Right cardiac atrium (tissue), 5 donors: ENCODE measurements around the gene ABTB2. TPM values are rescaled to one million over a fixed set of nuclear protein-coding genes. Genes with fewer than 3 reads are reported as not detected.

Source experiments
- ATAC-seq, 2 donors: fragments of 200-7000 bp; cut with Tn5 transposase; one replicate each; pipeline versions ENCODE4 v1.8.0 to v1.9.1; 2020; ENCODE audit warnings: moderate library complexity in 2 of 2, mild to moderate bottlenecking in 1 of 2
- DNase-seq, 3 donors: peaks; one replicate each; pipeline ENCODE4 v3.0.0-alpha.2; 2020
- H3K27ac ChIP-seq: one replicate; pipeline ENCODE4 v1.5.1; 2013; ENCODE audit warnings: mild to moderate bottlenecking, low read length, control low read depth, moderate library complexity
- H3K27me3 ChIP-seq: one replicate; pipeline ENCODE4 v1.6.1; 2013; ENCODE audit not compliant: control insufficient read depth, insufficient read depth
- H3K4me1 ChIP-seq: one replicate; pipeline ENCODE4 v1.6.1; 2013; ENCODE audit warnings: low read length; ENCODE audit not compliant: control insufficient read depth, insufficient read depth
- H3K4me3 ChIP-seq: one replicate; pipeline ENCODE4 v1.5.1; 2013; ENCODE audit warnings: low read length, control low read depth
- H3K9me3 ChIP-seq: one replicate; pipeline ENCODE4 v1.6.1; 2013; ENCODE audit warnings: low read length; ENCODE audit not compliant: control insufficient read depth
- WGBS: extraction: QIAGEN DNeasy Blood & Tissue Kit; methylation state at CpG from one replicate; pipeline ENCODE4 v1.1.7; 2013; 5-methylcytosine and 5-hydroxymethylcytosine counted together
- intact Hi-C, 4 donors: fragments of 100-400 bp; cut with DNase I; formaldehyde crosslinking; loops; one replicate each; pipeline versions ENCODE4 v1.11.0 to v1.14.0; 2022 to 2023
- long read RNA-seq, 4 donors: library from polyadenylated mRNA; unstranded; transcript quantifications; one replicate each; pipeline ENCODE4 v2.0.0, GENCODE V29; 2020 to 2021
- polyA plus RNA-seq: library from polyadenylated mRNA; stranded (reverse); fragments of 200-250 nt; gene quantifications from one replicate; pipeline ENCODE4 v1.2.3, GENCODE V29; 2013
- total RNA-seq, 4 donors: library from RNA; stranded (reverse); fragmentation: NEBNext Ultra II Directional; extraction: Animal tissue kit (Norgen Biotek cat#: 25700); gene quantifications; one replicate each; pipeline ENCODE4 v1.2.1, GENCODE V29; 2021
- donor health status: healthy with polysubstance abuse.
- donor health status: DM: no; HTN: yes; CAD: no.
- donor health status: DM: no; HTN: no; CAD: no.
- donor health status: DM: no; HTN: yes; CAD: no; lungs with severe emphysema.
- donor health status: DM: yes; HTN: yes; CAD: no.

ABTB2 gene
- total RNA-seq (10 to 100 TPM in 3 of 4 donors, 1 to 10 TPM in 1; 8.5 to 14.1 (median 12.4) TPM), polyA plus RNA-seq (3.7 TPM)
- long read RNA-seq, donor 1, full-length matches to known transcripts = 3 of 12 reads
- long read RNA-seq, donor 1, partial matches to known transcripts = 2 of 12 reads
- long read RNA-seq, donor 1, other reads (novel, unspliced or antisense) = 7 of 12 reads
- long read RNA-seq, donor 2, full-length matches to known transcripts = 1 of 5 reads
- long read RNA-seq, donor 2, partial matches to known transcripts = 2 of 5 reads
- long read RNA-seq, donor 2, other reads (novel, unspliced or antisense) = 2 of 5 reads
- long read RNA-seq, donor 3, full-length matches to known transcripts = 18 of 43 reads
- long read RNA-seq, donor 3, partial matches to known transcripts = 20 of 43 reads
- long read RNA-seq, donor 3, other reads (novel, unspliced or antisense) = 5 of 43 reads
- long read RNA-seq, donor 4, full-length matches to known transcripts = 2 of 4 reads
- long read RNA-seq, donor 4, partial matches to known transcripts = 2 of 4 reads
- long read RNA-seq, donor 4, other reads (novel, unspliced or antisense) = 0 of 4 reads

GRCh38 chr11:34357701-34358257, at the start of gene ABTB2:
ABTB2 (minus strand) TSS chr11:34358010.
- under 1% methylated on average over 57 of the region's 57 CpGs for WGBS
- peak; percentile 99 to 100 (median 99) for DNase-seq
- Histone ChIP-seq H3K9me3 (no peaks in the 10 kb centered on the region), H3K4me3 (peak within 1 kb of the TSS; percentile 61), H3K27ac (peak within 1 kb of the TSS; percentile 73), H3K27me3 (no peaks in the 10 kb centered on the region), H3K4me1 (peaks cover 9% of the 10 kb centered on the region)
- intact Hi-C loops = loop anchor here in 3 of 4 donors (2.0 to 10.0 kb wide), 4 partner anchors 45 to 360 kb away; no protein-coding TSS in a partner anchor
- peak; percentile 96 to 97 for ATAC-seq

- ATAC-seq (no peak), DNase-seq (no peak)
- Histone ChIP-seq H3K4me3 (no peak overlapping the region), H3K4me1 (no peaks in the 10 kb centered on the region), H3K27ac (no peak overlapping the region), H3K9me3 (no peaks in the 10 kb centered on the region), H3K27me3 (no peaks in the 10 kb centered on the region)
- WGBS = 64% methylated on average over 2 of the region's 2 CpGs
- intact Hi-C loops = no loop called here
These were observed 49.5 kb upstream of the ABTB2 start for GRCh38 chr11:34407121-34407813.

GRCh38 chr11:34406413-34406812, 48.6 kb upstream of the ABTB2 start:
- Histone ChIP-seq H3K27ac (no peak overlapping the region), H3K9me3 (no peaks in the 10 kb centered on the region), H3K4me3 (no peak overlapping the region), H3K4me1 (no peaks in the 10 kb centered on the region), H3K27me3 (no peaks in the 10 kb centered on the region)
- no peak for ATAC-seq
- DNase-seq = no peak
- intact Hi-C loops = no loop called here
- WGBS = 81% methylated on average over 3 of the region's 3 CpGs

- WGBS = 48% methylated on average over 6 of the region's 7 CpGs
- H3K9me3 ChIP-seq = no peaks in the 10 kb centered on the region
- no peaks in the 10 kb centered on the region for H3K4me1 ChIP-seq
- H3K27ac ChIP-seq = no peak overlapping the region
- no peaks in the 10 kb centered on the region for H3K27me3 ChIP-seq
- H3K4me3 ChIP-seq = no peak overlapping the region
- DNase-seq = no peak
- intact Hi-C loops = no loop called here
- no peak for ATAC-seq
These were observed 47.5 kb upstream of the ABTB2 start for GRCh38 chr11:34405079-34405858.

GRCh38 chr11:34404280-34404679, 46.5 kb upstream of the ABTB2 start:
- H3K4me3 ChIP-seq = no peak overlapping the region
- 83% methylated on average over 6 of the region's 6 CpGs for WGBS
- no peaks in the 10 kb centered on the region for H3K4me1 ChIP-seq
- ATAC-seq (no peak), DNase-seq (no peak)
- H3K9me3 ChIP-seq = no peaks in the 10 kb centered on the region
- H3K27me3 ChIP-seq = no peaks in the 10 kb centered on the region
- intact Hi-C loops = no loop called here
- H3K27ac ChIP-seq = no peak overlapping the region

- DNase-seq = no peak
- 69% methylated on average over 4 of the region's 4 CpGs for WGBS
- Histone ChIP-seq H3K4me1 (no peaks in the 10 kb centered on the region), H3K9me3 (no peaks in the 10 kb centered on the region), H3K4me3 (no peak overlapping the region), H3K27ac (no peak overlapping the region), H3K27me3 (no peaks in the 10 kb centered on the region)
- no peak for ATAC-seq
- intact Hi-C loops = no loop called here
These were observed 45.6 kb upstream of the ABTB2 start for GRCh38 chr11:34403431-34403830.

- Histone ChIP-seq H3K9me3 (no peaks in the 10 kb centered on the region), H3K4me3 (no peak overlapping the region), H3K27ac (no peak overlapping the region), H3K27me3 (no peaks in the 10 kb centered on the region), H3K4me1 (no peaks in the 10 kb centered on the region)
- DNase-seq = no peak
- 79% methylated on average over 2 of the region's 2 CpGs for WGBS
- intact Hi-C loops = no loop called here
- ATAC-seq = no peak
These were observed 40.0 kb upstream of the ABTB2 start for GRCh38 chr11:34397811-34398210.

GRCh38 chr11:34397120-34397519, 39.3 kb upstream of the ABTB2 start:
- WGBS = 55% methylated on average over 1 of the region's 1 CpG

GRCh38 chr11:34395916-34396550, 38.2 kb upstream of the ABTB2 start:
- DNase-seq (no peak), ATAC-seq (peak in 1 of 2 donors; percentile 16)
- Histone ChIP-seq H3K4me3 (no peak overlapping the region), H3K27ac (no peak overlapping the region), H3K9me3 (no peaks in the 10 kb centered on the region), H3K27me3 (no peaks in the 10 kb centered on the region), H3K4me1 (no peaks in the 10 kb centered on the region)
- 70% methylated on average over 1 of the region's 1 CpG for WGBS
- intact Hi-C loops = no loop called here

More at GRCh38 chr11:34397120-34397519, 39.3 kb upstream of the ABTB2 start:
- no peak for DNase-seq
- intact Hi-C loops = no loop called here
- Histone ChIP-seq H3K4me3 (no peak overlapping the region), H3K4me1 (no peaks in the 10 kb centered on the region), H3K27me3 (no peaks in the 10 kb centered on the region), H3K27ac (no peak overlapping the region), H3K9me3 (no peaks in the 10 kb centered on the region)
- no peak for ATAC-seq

GRCh38 chr11:34394771-34395300, 37.0 kb upstream of the ABTB2 start:
- H3K4me3 ChIP-seq = no peak overlapping the region
- ATAC-seq (no peak), DNase-seq (no peak)
- H3K27ac ChIP-seq = no peak overlapping the region
- H3K4me1 ChIP-seq = no peaks in the 10 kb centered on the region
- no peaks in the 10 kb centered on the region for H3K9me3 ChIP-seq
- 78% methylated on average over 6 of the region's 6 CpGs for WGBS
- no peaks in the 10 kb centered on the region for H3K27me3 ChIP-seq
- intact Hi-C loops = no loop called here
